ENCODE measurements around the gene FGF21. TPM values are rescaled to one million over a fixed set of nuclear protein-coding genes. Genes with fewer than 3 reads are reported as not detected.
A peak's percentile ranks its signal among the peaks of the same experiment; 100 is the strongest.
"Not testable (repeated sequence)": the region's sequence is repeated elsewhere in the genome, so short reads cannot be mapped to it uniquely, and the experiment has no call there.

The FGF21 gene
- total RNA-seq, 1 donor from 2014 or later, result not detected

DNA sequence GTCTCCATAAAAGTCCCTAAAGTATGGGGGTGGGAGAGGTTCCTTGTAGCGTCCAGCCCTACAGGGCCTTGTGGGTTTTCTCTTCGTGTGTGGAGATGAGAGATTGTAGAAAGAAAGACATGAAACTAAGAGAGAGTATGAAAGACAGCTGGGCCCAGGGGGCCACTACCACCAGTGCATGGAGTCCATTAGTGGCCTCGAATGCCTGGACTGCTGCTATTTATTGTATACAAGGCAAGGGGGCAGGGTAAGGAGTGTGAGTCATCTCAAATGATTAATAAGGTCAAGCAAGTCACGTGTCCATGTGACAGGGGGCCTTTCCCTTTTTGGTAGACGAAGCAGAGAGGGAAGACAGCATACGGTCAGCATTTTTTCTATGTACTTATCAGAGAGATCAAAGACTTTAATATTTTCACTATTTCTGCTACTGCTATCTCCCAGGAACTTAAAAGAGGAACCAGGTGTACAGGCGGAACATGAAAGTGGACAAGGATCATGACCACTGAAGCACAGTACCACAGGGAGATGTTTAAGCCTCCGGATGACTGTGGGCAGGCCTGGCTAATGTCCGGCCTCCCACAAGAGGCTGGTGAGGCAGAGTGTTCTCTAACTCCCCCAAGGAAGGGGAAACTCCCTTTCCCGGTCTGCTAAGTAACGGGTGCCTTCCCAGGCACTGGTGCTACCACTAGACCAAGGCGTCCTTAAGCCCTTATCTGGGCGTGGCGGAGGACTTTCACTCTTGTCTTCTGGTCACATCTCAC, 25.5 kb downstream of the FGF21 start:
- Mint-ChIP-seq H3K27me3 (ENCODE audit: unreplicated experiment) (peaks cover 3% of the 10 kb centered on the region), H3K4me3 (ENCODE audit: unreplicated experiment) (no peak overlapping the region), H3K4me1 (ENCODE audit: unreplicated experiment) (peaks cover 2% of the 10 kb centered on the region), H3K27ac (ENCODE audit: unreplicated experiment) (no peak overlapping the region), H3K9me3 (ENCODE audit: unreplicated experiment) (no peaks in the 10 kb centered on the region), H3K36me3 (ENCODE audit: low read depth, unreplicated experiment) (no peaks in the 10 kb centered on the region)
- DNase-seq (ENCODE audit: low spot score), result no peak
- TF ChIP-seq, protein P1, sequence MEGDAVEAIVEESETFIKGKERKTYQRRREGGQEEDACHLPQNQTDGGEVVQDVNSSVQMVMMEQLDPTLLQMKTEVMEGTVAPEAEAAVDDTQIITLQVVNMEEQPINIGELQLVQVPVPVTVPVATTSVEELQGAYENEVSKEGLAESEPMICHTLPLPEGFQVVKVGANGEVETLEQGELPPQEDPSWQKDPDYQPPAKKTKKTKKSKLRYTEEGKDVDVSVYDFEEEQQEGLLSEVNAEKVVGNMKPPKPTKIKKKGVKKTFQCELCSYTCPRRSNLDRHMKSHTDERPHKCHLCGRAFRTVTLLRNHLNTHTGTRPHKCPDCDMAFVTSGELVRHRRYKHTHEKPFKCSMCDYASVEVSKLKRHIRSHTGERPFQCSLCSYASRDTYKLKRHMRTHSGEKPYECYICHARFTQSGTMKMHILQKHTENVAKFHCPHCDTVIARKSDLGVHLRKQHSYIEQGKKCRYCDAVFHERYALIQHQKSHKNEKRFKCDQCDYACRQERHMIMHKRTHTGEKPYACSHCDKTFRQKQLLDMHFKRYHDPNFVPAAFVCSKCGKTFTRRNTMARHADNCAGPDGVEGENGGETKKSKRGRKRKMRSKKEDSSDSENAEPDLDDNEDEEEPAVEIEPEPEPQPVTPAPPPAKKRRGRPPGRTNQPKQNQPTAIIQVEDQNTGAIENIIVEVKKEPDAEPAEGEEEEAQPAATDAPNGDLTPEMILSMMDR (IDR thresholded peaks at IDR 0.05; ENCODE audit: unreplicated experiment), result no peak

DNA sequence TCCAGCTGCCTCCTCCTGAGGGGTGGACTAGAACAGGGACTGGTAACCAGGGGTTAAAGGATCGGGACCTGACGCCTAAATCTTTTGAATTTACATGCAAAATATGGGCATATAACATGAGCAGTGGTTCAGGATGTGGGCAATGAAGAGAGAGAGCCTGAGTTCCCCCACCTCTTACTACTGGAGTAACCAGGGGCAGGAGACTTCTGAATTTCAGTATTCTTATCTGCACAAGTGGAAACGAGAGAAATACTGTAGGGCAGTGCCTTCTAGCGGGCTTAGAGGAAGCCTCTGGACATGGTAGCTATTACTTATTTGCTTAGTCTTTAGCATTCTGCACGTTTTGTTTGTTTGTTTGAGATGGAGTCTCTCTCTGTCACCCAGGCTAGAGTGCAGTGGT, 29.2 kb downstream of the FGF21 start:
- H3K27ac Mint-ChIP-seq (ENCODE audit: unreplicated experiment), result no peak overlapping the region
- no peaks in the 10 kb centered on the region for H3K9me3 Mint-ChIP-seq (ENCODE audit: unreplicated experiment)
- H3K36me3 Mint-ChIP-seq (ENCODE audit: low read depth, unreplicated experiment), result no peaks in the 10 kb centered on the region
- no peak overlapping the region for H3K4me3 Mint-ChIP-seq (ENCODE audit: unreplicated experiment)
- H3K4me1 Mint-ChIP-seq (ENCODE audit: unreplicated experiment), result peaks cover 2% of the 10 kb centered on the region
- no peak for DNase-seq (ENCODE audit: low spot score)
- TF ChIP-seq, protein P1 (IDR thresholded peaks at IDR 0.05; ENCODE audit: unreplicated experiment), result no peak
- H3K27me3 Mint-ChIP-seq (ENCODE audit: unreplicated experiment), result peaks cover 2% of the 10 kb centered on the region

GRCh38 chr19:48786422-48786821, 31.1 kb downstream of the FGF21 start:
- DNase-seq (ENCODE audit: low spot score); H3K4me1 Mint-ChIP-seq (ENCODE audit: unreplicated experiment); H3K4me3 Mint-ChIP-seq (ENCODE audit: unreplicated experiment); H3K9me3 Mint-ChIP-seq (ENCODE audit: unreplicated experiment); H3K36me3 Mint-ChIP-seq (ENCODE audit: low read depth, unreplicated experiment); H3K27me3 Mint-ChIP-seq (ENCODE audit: unreplicated experiment); H3K27ac Mint-ChIP-seq (ENCODE audit: unreplicated experiment): not testable (repeated sequence)

GRCh38 chr19:48787331-48787730, 32.0 kb downstream of the FGF21 start:
- H3K4me1 Mint-ChIP-seq (ENCODE audit: unreplicated experiment); H3K27ac Mint-ChIP-seq (ENCODE audit: unreplicated experiment); H3K4me3 Mint-ChIP-seq (ENCODE audit: unreplicated experiment): not testable (repeated sequence)

DNA sequence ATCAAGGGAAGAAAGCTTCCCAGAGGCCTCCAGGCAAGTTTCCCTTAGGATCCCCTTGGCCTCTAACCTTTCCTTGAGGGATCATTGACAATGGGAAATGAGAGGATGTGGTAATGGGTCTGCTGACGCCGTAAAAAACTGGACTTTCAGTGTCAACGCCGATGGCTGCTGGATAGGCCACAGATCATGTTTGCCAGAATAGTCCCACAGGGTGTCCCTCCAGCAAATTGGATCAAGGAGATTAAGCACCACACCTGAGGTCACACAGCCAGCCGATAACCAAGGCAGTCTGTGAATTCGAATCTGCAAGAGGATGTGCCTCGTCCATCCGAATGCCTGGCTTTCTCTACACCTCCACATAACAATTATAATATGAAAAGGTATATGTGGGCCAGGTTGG, 37.9 kb downstream of the FGF21 start:
- H3K9me3 Mint-ChIP-seq (ENCODE audit: unreplicated experiment), result no peaks in the 10 kb centered on the region
- no peak overlapping the region for H3K27ac Mint-ChIP-seq (ENCODE audit: unreplicated experiment)
- H3K36me3 Mint-ChIP-seq (ENCODE audit: low read depth, unreplicated experiment), result peaks cover 3% of the 10 kb centered on the region
- H3K4me1 Mint-ChIP-seq (ENCODE audit: unreplicated experiment), result peaks cover 1% of the 10 kb centered on the region
- DNase-seq (ENCODE audit: low spot score), result no peak
- no peak overlapping the region for H3K4me3 Mint-ChIP-seq (ENCODE audit: unreplicated experiment)
- TF ChIP-seq, protein P1 (IDR thresholded peaks at IDR 0.05; ENCODE audit: unreplicated experiment), result no peak
- peaks cover 1% of the 10 kb centered on the region for H3K27me3 Mint-ChIP-seq (ENCODE audit: unreplicated experiment)

More at GRCh38 chr19:48787331-48787730, 32.0 kb downstream of the FGF21 start:
- H3K9me3 Mint-ChIP-seq (ENCODE audit: unreplicated experiment); H3K36me3 Mint-ChIP-seq (ENCODE audit: low read depth, unreplicated experiment); DNase-seq (ENCODE audit: low spot score); H3K27me3 Mint-ChIP-seq (ENCODE audit: unreplicated experiment): not testable (repeated sequence)

- peak overlapping the region; percentile 74 for H3K27ac Mint-ChIP-seq (ENCODE audit: unreplicated experiment)
- TF ChIP-seq, protein P1 (IDR thresholded peaks at IDR 0.05; ENCODE audit: unreplicated experiment), result no peak
- DNase-seq (ENCODE audit: low spot score), result no peak
- peaks cover 4% of the 10 kb centered on the region for H3K27me3 Mint-ChIP-seq (ENCODE audit: unreplicated experiment)
- H3K4me1 Mint-ChIP-seq (ENCODE audit: unreplicated experiment), result peaks cover 2% of the 10 kb centered on the region
- H3K9me3 Mint-ChIP-seq (ENCODE audit: unreplicated experiment), result no peaks in the 10 kb centered on the region
- H3K36me3 Mint-ChIP-seq (ENCODE audit: low read depth, unreplicated experiment), result peaks cover 3% of the 10 kb centered on the region
- H3K4me3 Mint-ChIP-seq (ENCODE audit: unreplicated experiment), result peak overlapping the region; percentile 94
Observed at GRCh38 chr19:48794291-48794690, 39.0 kb downstream of the FGF21 start.
